Heart left ventricle (tissue), 13 donors: ENCODE data around the gene SZRD1.

Experiments used
- POLR2A ChIP-seq, 2 donors: fragments of 450-650 bp; IDR thresholded peaks; one replicate each; pipeline ENCODE4 v1.6.1; 2017; ENCODE audit warnings: antibody characterized with exemption in 2 of 2, mild to moderate bottlenecking in 2 of 2, moderate library complexity in 2 of 2
- TF ChIP-seq, protein P1 (sequence below), 12 donors: fragments of 200-600 bp; sonication (generic) in 4 of 12; IDR thresholded peaks; one replicate each; pipeline versions ENCODE4 v1.5.0 to v1.8.0; 2018 to 2022; ENCODE audit warnings: antibody characterized with exemption in 12 of 12, mild to moderate bottlenecking in 5 of 12
- donor health status: ischemic (EF 13 %, LVEDD 7.1; RV severe dilation, severe dysfunction).
- donor health status: DM: no; HTN: yes; CAD: no.
- donor health status: DM: no; HTN: no; CAD: no.
- donor health status: ischemic (EF 25% LVEDD 6.9; RV normal size, moderate dysfunction).
- donor health status: ischemic (EF 25% LVEDD 5.7; RV mildly dilated, moderate dysfunction).
- donor health status: ischemic (EF 35%, LVEDD 5.7; RV mildly dilated, moderate dysfunction).
- donor health status: nonischemic (EF 11% LVEDD 7.7; RV severe dilation, severe dysfunction).
- donor health status: DM: yes; HTN: yes; CAD: no.
- donor health status: PGD.
- donor health status: ischemic (EF 29% LVEDD 5.4; RV normal size, mild dysfunction).
- donor health status: nonischemic (EF 23%, LVEDD 6.1; RV moderate dilation, normal function).

DNA sequence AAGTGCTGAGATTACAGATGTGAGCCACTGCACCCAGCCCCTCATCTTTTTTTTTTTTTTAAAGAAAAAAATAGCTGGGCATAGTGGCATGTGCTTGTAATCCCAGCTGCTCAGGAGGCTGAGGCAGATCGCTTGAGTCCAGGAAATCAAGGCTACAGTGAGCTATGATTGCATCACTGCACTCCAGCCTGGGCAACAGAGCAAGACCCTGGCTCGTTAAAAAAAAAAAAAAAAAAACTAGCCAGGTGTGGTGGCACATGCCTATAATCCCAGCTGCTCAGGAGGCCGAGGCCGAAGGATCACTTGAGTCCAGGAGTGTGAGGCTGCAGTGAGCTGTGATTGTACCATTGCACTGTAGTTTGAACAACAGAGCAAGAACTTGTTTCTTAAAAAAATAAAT, 13.8 kb downstream of the SZRD1 start:
- TF ChIP-seq, protein P1, sequence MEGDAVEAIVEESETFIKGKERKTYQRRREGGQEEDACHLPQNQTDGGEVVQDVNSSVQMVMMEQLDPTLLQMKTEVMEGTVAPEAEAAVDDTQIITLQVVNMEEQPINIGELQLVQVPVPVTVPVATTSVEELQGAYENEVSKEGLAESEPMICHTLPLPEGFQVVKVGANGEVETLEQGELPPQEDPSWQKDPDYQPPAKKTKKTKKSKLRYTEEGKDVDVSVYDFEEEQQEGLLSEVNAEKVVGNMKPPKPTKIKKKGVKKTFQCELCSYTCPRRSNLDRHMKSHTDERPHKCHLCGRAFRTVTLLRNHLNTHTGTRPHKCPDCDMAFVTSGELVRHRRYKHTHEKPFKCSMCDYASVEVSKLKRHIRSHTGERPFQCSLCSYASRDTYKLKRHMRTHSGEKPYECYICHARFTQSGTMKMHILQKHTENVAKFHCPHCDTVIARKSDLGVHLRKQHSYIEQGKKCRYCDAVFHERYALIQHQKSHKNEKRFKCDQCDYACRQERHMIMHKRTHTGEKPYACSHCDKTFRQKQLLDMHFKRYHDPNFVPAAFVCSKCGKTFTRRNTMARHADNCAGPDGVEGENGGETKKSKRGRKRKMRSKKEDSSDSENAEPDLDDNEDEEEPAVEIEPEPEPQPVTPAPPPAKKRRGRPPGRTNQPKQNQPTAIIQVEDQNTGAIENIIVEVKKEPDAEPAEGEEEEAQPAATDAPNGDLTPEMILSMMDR (IDR thresholded peaks at IDR 0.05) = no peak
- TF ChIP-seq POLR2A (IDR thresholded peaks at IDR 0.05) = no peak
